K562 (cell line): ENCODE measurements around the gene DLST. TPM values are rescaled to one million over a fixed set of nuclear protein-coding genes. Genes with fewer than 3 reads are reported as not detected.
A peak's percentile ranks its signal among the peaks of the same experiment; 100 is the strongest.

ENCODE experiments used
- CBX3 ChIP-seq, 2 experiments: IDR thresholded peaks; 1 replicate in 1 of 2; 2 replicates in 1 of 2; pipeline ENCODE4 v1.6.1; 2012; ENCODE audit warnings: inconsistent platforms in 2 of 2, low read length in 2 of 2, borderline replicate concordance in 1 of 2, control low read depth in 1 of 2
- GATAD2B ChIP-seq: fragments of 450-650 bp; IDR thresholded peaks from 2 replicates; pipeline ENCODE4 v1.6.1; 2017; ENCODE audit warnings: mild to moderate bottlenecking, borderline replicate concordance
- MXD1 ChIP-seq: fragments of 250-450 bp; sonication (Bioruptor Pico); IDR thresholded peaks from 2 replicates; pipeline ENCODE4 v1.8.0; 2021; ENCODE audit warnings: borderline replicate concordance, mild to moderate bottlenecking, moderate library complexity; ENCODE audit not compliant: poor library complexity, severe bottlenecking
- NCOR1 ChIP-seq: fragments of 450-650 bp; IDR thresholded peaks from 2 replicates; pipeline ENCODE4 v1.6.1; 2016; ENCODE audit warnings: mild to moderate bottlenecking, moderate library complexity
- NEUROD1 ChIP-seq: fragments of 150-350 bp; IDR thresholded peaks from 2 replicates; pipeline ENCODE4 v1.6.1; 2014; ENCODE audit warnings: borderline replicate concordance, low read length, low read depth; ENCODE audit not compliant: partially characterized antibody
- NKRF ChIP-seq: fragments of 450-650 bp; IDR thresholded peaks from 2 replicates; pipeline ENCODE4 v1.6.1; 2016; ENCODE audit warnings: borderline replicate concordance
- NR0B1 ChIP-seq: fragments of 450-650 bp; IDR thresholded peaks from one replicate; pipeline ENCODE4 v1.6.1; 2018; ENCODE audit warnings: mild to moderate bottlenecking, moderate library complexity; ENCODE audit not compliant: partially characterized antibody
- NR2C1 ChIP-seq, 2 experiments: fragments of 450-650 bp; IDR thresholded peaks; 2 replicates each; pipeline ENCODE4 v1.6.1; 2017; ENCODE audit warnings: mild to moderate bottlenecking in 2 of 2, antibody characterized with exemption in 1 of 2, inconsistent platforms in 1 of 2, missing compliant biosample characterization in 1 of 2, missing genetic modification characterization in 1 of 2
- PTBP1 ChIP-seq: fragments of 200-400 bp; formaldehyde crosslinking; IDR thresholded peaks from 2 replicates; pipeline ENCODE4 v1.6.1; 2017; ENCODE audit warnings: low read depth, low read length
- RREB1 ChIP-seq: fragments of 250-450 bp; sonication (Bioruptor Pico); IDR thresholded peaks from 2 replicates; pipeline ENCODE4 v1.4.0; 2020
- SPI1 ChIP-seq: IDR thresholded peaks from 2 replicates; pipeline ENCODE4 v1.6.1; 2011; ENCODE audit warnings: low read depth, low read length, control low read depth, borderline replicate concordance
- STAT5B ChIP-seq: fragments of 250-450 bp; sonication (Bioruptor Pico); IDR thresholded peaks from 2 replicates; pipeline ENCODE4 v1.8.0; 2021; ENCODE audit warnings: mild to moderate bottlenecking, inconsistent platforms
- TAF1 ChIP-seq: IDR thresholded peaks from 2 replicates; pipeline ENCODE4 v1.6.1; 2011; ENCODE audit warnings: mild to moderate bottlenecking, low read length, moderate library complexity; ENCODE audit not compliant: insufficient read depth, control insufficient read depth, severe bottlenecking; ENCODE audit errors: extremely low read depth
- U2AF1 ChIP-seq: fragments of 200-400 bp; formaldehyde crosslinking; optimal IDR thresholded peaks from 2 replicates; pipeline ENCODE3; 2017; ENCODE audit warnings: mild to moderate bottlenecking, low read depth, low read length, moderate library complexity
- U2AF2 ChIP-seq: fragments of 200-400 bp; formaldehyde crosslinking; optimal IDR thresholded peaks from 2 replicates; pipeline ENCODE3; 2017; ENCODE audit warnings: low read depth, mild to moderate bottlenecking, low read length
- ZFX ChIP-seq: sonication (generic); formaldehyde crosslinking; IDR thresholded peaks from 2 replicates; pipeline ENCODE4 v1.8.0; 2022; ENCODE audit warnings: mild to moderate bottlenecking, missing genetic modification reagents, moderate library complexity
- ZNF561 ChIP-seq: fragments of 450-650 bp; formaldehyde crosslinking; conservative IDR thresholded peaks from 2 replicates; pipeline ENCODE4 v1.4.0; 2020; ENCODE audit warnings: mild to moderate bottlenecking, moderate library complexity
- polyA plus RNA-seq, 8 experiments: library from polyadenylated mRNA; depleted of rRNA in 4 of 8; stranded (reverse) in 5 of 8; unstranded in 3 of 8; fragments of >200 nt; fragmentation: Nextera tagmentation in 2 of 8; fragmentation: Illumina TruSeq in 1 of 8; extraction: Ambion mirVana in 2 of 8; extraction: Trizol in 1 of 8; gene quantifications; 2 replicates each; pipeline versions ENCODE4 v1.2.1 to v1.2.3, GENCODE V29; 2011 to 2014; ENCODE audit warnings: inconsistent platforms in 1 of 8, missing spikeins in 1 of 8
- total RNA-seq, 7 experiments: library from RNA; depleted of rRNA in 6 of 7; stranded (reverse); fragments of >200 nt in 6 of 7; fragmentation: Illumina TruSeq in 2 of 7; extraction: Trizol in 2 of 7; gene quantifications; 2 replicates each; pipeline versions ENCODE4 v1.2.1 to v1.2.3, GENCODE V29; 2011 to 2021; ENCODE audit warnings: low replicate concordance in 1 of 7

Gene DLST
- total and polyA plus RNA-seq, 9 of the 15 experiments (the other 6 are each of a cell fraction or from before 2014, with no cell fraction given) = 3.0 to 73.7 (median 45.4) TPM

- TF ChIP-seq TAF1 (no peak), ZNF561 (CRISPR knock-in tag) (no peak), U2AF1 (no peak), U2AF2 (no peak), NKRF (no peak), NEUROD1 (no peak), NCOR1 (no peak), NR0B1 (no peak), GATAD2B (0 out of 2 replicates have a peak, but pooled peaks have one; percentile 6), ZFX (CRISPR knock-in tag) (no peak), MXD1 (no peak), CBX3 (IDR thresholded peaks at IDR 0.05; ENCODE audit: borderline replicate concordance in 1 of 2, low read length in 2 of 2) (no peak), NR2C1 (IDR thresholded peaks at IDR 0.05) (no peak), NR2C1 (tag; IDR thresholded peaks at IDR 0.05) (no peak), STAT5B (no peak), SPI1 (no peak), PTBP1 (no peak), RREB1 (CRISPR knock-in tag) (no peak)
Observed at GRCh38 chr14:74882103-74882920, 596 bp downstream of the DLST start (continued).
